AG09319 (cell line): ENCODE results near the gene ATG2B.

Experiments used
- DNase-seq: peaks from one replicate; pipeline ENCODE4 v3.0.0-alpha.2; 2010; ENCODE audit warnings: low read depth; ENCODE audit errors: extremely low read depth
- CTCF ChIP-seq: IDR thresholded peaks from 2 replicates; pipeline ENCODE4 v1.5.1; 2011; ENCODE audit warnings: low read depth, mild to moderate bottlenecking, inconsistent platforms, low read length, moderate library complexity

ATG2B gene

GRCh38 chr14:96376093-96376492 is 13.0 kb upstream of the ATG2B start:
- TF ChIP-seq CTCF: no peak
- DNase-seq: no peak

- DNase-seq: no peak
- no peak for TF ChIP-seq CTCF
These were observed 10.4 kb upstream of the ATG2B start for GRCh38 chr14:96373538-96373937.

GRCh38 chr14:96370528-96370927 is 7.4 kb upstream of the ATG2B start:
- TF ChIP-seq CTCF: no peak

GRCh38 chr14:96368534-96368933 is 5.4 kb upstream of the ATG2B start:
- DNase-seq: no peak
- TF ChIP-seq CTCF: no peak

More at GRCh38 chr14:96370528-96370927, 7.4 kb upstream of the ATG2B start:
- no peak for DNase-seq

GRCh38 chr14:96364962-96365361 is 1.8 kb upstream of the ATG2B start:
- TF ChIP-seq CTCF: no peak
- DNase-seq: no peak

- no peak for TF ChIP-seq CTCF
- no peak for DNase-seq
These were observed 703 bp upstream of the ATG2B start for GRCh38 chr14:96363751-96364336.

- DNase-seq: no peak
- no peak for TF ChIP-seq CTCF
These were observed 823 bp downstream of the ATG2B start for GRCh38 chr14:96362071-96362964.
